HG02840 (cell line): ENCODE measurements around the gene MAN2A1.

Source experiments
- ATAC-seq: cut with Tn5 transposase; IDR thresholded peaks from one replicate; pipeline ENCODE4 v1.9.1; 2021; ENCODE audit warnings: mild to moderate bottlenecking, moderate library complexity, moderate number of reproducible peaks; ENCODE audit not compliant: unreplicated experiment, low FRiP score

MAN2A1 gene

DNA sequence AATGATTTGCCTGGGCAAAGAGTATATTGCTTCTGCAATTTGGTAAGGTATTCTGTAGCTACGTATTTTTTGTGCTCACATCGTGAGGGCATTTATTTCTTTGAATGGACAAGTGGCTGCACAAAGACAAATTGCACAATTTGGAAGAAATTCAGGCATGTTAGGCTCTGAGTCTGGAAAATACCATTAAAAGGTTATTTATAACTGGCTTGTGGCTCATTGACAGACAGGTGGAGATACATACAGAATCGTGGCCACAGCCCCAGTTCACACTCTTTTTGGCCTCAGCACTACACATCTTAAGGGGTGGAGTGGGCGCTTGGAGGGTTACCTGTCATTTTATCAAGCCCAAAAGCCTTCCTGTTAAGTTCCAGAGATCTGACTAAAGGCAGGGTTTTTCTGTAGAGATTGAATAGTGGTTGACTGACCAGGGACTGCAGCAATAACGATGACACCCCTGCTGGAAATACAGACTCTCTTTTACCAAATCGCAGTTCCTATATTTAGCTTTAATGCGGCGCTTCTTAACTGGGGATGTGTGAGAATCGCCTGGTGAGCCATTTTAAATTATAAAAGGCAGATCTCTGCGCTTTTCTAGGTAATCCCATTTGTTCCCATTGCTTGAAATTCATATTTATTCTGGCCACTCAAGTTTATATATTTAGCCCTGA is 14.7 kb downstream of the MAN2A1 start:
- no peak for ATAC-seq

DNA sequence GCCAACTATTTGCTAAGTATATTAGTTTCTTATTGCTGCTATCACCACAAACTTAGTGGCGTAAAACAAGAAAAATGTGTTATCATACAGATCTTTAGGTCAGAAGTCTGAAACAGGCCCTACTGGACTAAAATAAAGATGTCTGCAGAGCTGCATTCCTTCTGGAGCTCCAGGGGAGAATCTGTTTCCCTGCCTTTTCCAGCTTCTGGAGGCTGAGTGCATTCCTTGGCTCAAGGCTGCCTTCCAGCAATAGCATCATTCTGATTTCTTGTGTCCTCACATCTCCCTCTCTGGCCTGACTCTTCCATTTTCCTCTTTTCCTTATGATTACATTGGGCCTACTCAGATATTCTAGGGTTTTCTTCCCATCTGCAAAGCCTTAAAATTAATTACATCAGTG is 15.9 kb downstream of the MAN2A1 start:
- no peak for ATAC-seq

DNA sequence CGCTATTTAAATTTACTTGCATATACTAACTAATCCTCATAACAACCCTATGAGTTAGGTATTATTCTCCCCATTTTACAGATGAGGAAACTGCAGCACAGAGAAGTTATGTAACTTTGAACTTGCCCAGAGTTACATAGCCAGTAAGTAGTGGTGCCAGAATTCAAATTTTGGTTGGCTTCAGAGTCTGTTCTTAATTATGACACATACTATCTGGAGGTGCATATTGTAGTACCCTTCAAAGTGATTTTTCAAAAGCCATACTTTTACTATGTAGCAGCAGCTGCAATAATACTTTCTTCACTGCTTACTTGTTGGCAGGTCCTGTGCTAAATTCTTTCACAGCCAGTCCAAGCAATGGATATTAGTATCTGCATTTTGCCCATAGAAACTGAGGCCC is 16.4 kb downstream of the MAN2A1 start:
- no peak for ATAC-seq

DNA sequence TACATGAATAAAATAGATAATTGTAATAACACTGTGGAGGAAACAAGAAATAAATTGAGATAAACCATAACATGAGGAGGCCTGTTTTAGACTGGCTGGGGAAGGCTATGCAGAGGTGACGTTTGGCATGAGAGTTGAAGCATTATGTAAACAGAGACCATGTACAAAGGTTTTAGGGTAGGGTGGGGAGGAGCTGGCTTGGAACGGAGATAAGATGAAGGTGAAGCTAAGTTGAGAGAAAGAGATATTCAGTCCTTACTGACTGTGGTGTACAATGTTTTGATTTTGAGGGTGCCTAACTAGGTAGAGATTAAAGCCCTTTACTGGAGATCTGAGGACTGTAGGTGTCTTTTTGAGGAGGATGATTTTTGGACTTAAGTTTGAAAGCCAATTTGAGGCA is 17.8 kb downstream of the MAN2A1 start:
- ATAC-seq = no peak

DNA sequence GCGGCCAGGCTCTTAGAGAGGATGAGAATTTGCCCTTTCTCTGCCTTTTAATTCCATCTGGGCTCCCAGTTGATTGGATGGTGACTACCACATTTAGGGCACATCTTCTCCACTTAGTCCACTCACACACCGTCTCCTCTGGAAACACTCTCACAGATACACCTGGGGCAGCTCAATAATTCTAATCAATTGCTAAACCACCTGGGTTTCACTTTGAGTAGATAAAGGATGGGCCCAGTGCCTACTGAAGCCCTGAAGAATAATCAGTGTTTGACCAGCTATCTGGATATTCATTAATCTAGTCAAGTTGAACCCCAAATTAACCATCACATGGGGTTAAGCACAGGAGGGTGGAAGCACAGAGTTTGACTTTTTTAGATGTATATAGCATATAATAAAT is 19.1 kb downstream of the MAN2A1 start:
- no peak for ATAC-seq

DNA sequence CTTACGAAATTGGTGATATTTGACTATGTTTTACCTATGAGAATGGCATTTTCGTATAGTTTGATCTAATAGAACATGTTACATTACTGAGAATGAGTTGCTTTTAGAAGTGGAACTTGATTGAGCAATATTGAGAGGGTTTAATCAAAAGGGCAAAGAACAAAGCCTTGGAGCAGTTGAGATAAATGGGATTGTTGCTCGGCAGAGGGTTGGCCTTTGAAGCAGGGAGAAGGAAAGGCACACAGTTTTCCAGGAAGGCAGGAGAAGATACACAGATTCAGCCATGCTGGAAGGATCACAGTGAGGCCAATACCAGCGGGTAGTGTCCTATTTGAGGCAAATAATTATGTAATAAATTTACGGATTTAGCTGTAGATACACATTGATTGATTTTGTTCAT is 19.5 kb downstream of the MAN2A1 start:
- ATAC-seq = no peak

DNA sequence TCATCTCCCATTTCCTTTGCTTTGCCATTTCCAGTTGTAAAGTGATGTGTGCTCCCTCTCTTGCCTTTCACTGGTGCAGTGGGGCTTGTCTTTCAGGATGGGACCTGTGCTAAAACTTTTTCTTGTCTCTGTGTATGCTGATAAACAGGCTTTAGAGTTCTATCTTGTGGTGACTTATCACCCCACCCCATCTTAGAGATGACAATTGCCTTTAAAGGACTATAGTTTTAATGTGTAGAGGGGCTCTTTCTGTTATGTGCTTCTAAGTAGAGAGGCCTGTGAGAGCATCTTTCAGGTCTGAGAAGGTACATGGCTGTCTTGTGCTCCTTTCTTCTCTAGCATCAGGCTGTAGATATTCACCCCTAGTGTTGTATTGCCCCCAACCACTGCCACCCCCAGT is 21.9 kb downstream of the MAN2A1 start:
- ATAC-seq = no peak

DNA sequence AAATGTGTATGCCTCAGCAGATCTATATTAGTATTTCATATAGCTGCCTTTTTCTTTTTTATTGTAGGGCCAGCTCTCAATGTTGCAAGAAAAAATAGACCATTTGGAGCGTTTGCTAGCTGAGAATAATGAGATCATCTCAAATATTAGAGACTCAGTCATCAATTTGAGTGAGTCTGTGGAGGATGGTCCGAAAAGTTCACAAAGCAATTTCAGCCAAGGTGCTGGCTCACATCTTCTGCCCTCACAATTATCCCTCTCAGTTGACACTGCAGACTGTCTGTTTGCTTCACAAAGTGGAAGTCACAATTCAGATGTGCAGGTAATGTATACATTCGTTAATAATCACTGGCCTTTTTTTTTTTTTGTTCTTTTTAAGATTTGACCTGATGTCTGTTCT is 23.7 kb downstream of the MAN2A1 start:
- ATAC-seq = no peak

DNA sequence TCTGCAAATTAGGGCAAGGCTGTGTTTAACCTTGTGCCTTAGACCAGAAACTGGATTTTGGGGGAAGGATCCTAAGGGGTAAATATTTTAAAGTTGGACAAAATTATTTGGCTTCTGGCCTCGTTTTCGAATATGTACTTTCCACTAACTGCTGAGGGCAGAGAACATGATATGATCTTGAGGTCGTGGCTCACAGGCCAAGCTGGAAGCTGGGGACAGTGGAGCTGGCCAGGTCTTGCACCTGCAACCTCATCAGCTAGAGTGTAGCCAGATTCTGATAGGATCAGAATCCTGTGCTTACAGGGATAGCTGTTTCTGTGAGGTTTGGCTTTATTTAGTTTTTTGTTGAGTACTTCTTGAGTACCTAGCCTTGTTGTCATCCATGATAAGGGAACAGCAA is 24.9 kb downstream of the MAN2A1 start:
- ATAC-seq = no peak

DNA sequence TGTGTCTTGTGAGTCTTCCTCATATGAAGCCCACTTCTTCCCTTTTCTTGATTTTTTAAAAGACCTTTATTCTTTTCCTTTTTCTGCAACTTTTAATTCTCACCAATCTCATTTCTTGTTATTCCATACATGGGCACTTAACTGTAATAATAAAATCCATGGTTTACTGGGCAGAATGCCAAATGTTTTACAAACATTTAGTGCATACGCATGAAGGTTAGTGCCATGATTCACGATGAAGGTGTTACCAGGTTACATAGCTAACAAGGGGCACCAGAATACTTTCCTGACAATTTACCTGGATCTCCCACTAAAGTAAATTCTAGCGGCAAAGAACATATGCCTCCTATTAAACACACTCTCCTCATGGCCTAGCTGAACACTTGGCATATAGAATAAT is 28.5 kb downstream of the MAN2A1 start:
- no peak for ATAC-seq

DNA sequence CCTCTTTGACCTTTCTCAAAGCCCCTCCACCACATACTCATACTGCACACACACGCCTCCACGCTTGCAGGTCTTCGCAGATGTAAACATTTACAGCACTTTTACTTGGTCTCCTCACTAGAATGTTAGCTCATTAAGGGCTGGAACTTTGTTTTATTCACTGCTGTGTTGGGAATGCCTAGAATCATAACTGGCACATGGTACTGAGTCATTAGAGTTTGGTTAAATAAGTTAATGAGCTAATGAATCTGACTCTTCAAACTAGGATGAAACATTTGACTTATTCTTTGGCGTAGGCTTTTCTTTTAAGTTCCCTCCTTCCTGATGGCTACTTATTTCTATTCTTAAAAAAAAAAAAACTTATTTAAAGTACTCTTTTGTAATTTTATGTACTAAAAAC is 28.9 kb downstream of the MAN2A1 start:
- no peak for ATAC-seq

DNA sequence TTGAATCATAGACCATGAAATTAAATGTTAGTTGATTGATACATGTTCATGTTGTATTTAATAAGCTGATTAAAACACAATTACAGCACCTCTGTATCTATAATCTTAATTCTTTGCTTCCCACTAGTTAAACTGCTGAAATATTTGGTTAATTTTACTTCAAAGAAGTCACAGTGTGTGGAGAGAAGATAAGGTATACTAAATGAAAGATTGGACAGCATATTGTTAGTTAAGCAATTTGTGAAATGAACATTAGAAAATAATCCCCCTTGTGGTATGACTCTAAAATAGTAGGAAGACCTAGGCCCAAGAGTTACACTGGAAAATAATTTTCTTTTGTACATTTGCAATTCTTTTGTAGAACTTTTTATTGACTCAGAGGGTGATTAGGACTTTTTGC is 30.3 kb downstream of the MAN2A1 start:
- ATAC-seq = no peak

DNA sequence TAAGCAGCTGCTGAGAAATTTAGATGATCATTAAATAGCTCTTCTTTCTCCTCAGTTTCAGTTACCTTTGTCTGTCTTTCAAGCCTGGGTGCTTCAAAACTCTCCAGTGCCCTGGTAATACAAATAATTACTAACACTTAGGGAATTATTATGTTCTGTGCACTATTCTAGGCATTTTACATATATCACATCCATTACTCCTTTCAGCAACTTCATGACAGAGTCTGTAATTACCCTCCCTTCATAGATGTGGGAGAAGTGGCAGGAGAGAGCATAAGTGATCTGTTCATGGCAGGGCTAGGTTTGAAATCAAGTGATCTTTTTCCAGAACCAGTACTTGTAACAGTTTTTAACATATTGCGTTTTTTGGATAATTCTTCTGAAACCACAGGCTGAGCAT is 32.0 kb downstream of the MAN2A1 start:
- ATAC-seq = no peak

DNA sequence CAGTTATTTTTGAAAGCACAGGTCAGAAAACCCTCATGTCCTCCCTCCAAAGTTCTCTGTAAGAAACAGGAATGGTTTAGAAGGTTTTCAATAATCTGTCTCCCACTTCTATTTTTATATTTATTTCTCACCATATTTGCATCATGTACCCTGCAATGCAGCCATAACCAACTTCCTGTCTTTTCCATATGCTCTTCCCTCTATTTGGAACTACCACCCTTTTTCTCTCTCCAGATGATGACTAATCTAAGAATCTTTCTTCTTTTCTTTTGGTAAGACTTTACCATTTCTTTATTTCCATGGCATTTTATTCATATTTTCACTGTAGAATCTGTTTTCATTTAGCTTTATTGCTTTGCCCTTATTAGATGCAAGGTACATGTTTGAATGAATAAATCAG is 33.9 kb downstream of the MAN2A1 start:
- no peak for ATAC-seq

DNA sequence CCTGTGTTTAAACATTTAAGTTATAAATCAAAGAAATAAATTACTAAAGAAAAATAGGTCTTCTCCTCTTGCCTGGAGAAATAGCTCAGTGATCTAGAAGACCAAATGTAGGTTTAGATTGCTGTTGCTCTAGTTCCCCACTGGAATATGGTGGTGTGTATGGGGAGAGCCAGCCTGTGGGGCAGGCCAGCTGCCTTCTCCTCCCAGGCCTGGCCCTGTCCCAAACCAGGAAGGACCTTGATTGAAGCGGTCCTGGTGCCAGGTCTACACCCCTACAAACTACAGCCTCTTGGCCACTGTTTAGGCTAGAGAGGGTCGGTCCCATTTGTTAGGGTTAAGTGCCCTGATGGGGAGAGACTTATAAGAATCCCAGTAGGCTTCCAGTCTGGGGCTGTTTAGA is 35.4 kb downstream of the MAN2A1 start:
- ATAC-seq = no peak

DNA sequence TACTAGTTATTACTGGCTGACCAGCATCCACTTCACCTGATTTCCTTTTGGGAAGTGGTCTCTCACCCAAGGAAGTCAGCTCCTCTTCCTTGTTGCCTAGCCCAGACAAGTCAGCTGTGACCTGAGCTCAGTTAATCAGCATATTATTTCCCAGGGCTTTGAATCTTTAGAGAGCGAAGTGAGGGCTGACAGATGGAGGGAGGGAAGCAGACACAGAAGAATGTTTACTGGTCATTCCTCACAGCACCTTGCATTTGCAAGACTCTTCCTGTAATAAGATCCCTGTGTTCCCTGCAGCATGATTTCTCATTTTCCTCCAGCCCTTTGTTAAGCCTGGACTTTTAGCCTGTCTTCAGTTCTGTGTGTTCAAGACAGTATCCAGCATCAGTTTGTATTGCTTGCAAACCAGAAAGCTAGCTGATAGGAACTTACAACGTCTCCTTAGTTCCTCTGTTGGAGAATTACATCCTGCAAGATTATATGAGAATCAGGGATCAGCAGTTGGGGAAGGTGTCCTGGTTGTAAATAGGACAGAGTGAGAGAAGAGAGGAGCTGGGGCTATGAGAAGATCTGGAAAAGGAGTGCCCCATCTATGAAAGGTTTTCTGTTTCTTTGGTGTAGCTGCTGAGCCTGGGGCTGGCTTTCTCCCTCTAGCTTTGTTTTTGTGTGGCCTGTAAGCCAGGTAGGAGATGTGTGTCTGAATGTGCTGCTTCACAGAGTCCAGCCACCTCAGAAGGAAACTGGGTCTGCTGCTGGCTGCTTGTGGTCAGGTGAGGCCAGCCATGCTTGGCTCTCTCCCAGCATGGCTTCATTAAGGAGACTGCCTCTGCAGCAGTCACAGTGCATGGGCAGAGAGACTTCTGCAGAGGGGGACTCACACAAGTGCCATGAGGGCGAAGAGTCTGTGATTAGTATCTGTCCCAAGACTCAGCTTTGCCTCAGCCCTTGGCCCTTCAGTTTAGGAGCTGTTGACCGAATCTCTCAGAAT is 50.3 kb downstream of the MAN2A1 start:
- ATAC-seq = no peak

DNA sequence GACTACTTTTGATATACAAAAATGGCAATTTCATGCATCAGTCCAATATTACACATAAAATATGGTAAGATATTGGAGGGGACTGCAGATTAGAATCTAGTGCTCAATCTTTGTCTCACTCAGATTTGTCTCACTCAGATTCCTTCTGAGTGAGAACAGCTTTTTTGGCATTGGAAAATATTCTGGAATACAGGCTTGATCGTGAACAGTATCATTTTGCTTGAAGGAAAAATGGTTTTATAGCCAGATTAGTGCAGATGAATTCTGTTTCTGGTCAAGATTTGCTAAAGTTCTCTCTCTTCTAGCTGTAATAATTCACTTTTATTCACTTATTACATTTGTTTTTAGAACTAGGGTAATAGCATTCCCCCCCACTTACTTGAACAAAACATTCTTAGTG is 51.2 kb downstream of the MAN2A1 start:
- ATAC-seq = no peak

DNA sequence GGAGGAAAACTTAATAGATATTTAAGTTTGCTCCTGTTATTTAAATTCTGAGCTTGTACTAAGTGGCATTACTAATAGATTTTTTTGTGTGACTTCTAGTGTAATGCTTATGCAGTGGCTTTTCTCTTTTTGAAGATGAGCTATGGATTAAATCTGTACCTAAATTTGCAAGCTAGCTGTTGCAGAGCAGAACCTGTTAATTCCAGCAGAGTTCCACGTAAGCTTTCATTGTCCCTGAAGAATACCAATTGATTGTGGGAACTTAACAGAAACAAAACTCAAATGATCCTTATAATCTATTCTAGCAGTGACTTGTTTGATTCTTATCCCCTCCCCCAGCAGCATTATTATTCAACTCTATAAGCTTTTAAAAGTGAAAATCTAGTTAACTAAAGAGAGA is 51.7 kb downstream of the MAN2A1 start:
- no peak for ATAC-seq

DNA sequence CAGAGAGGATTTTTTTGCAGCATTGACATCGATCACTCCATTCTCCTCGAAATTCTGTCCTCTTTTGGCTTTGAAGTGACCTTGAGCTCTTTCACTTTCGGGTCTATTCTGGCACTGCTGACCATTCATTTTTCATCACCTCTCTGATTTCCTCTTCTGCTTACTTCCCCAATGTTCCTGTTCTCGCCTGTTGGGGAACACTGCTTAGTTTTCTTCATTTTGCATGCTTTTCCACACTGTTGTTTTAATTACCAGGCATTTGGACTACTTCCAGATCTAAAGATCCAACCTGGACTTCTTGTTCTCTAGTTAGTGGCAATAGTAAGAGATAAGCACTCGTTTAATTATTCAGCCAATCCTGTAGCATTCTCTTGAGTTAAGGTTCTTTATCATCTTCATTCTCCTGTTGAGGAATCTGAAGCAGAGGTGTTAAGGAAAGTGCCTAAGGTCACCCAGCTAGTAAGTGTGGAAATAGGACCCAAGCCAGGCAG is 53.4 kb downstream of the MAN2A1 start:
- ATAC-seq = no peak

DNA sequence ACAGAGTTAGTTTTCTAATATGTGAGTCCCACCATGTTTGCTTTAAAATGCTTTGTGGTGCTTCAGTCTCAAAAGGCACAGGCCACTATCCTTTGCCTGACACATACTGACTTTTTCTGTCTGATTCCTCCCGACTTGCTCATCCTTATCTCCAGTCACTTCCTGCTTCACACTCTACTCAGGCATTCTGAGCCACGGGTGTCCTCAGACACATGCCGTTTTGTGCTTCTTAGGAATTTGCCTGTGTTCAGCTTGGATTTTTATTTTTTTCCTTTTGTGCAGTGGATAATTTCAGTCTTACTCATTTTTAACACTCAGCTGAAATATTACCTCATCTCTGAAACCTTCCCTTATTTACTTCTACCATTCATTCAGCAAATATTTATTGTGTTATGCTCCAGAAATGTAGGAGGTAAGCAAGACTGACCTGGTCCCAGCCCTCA is 54.1 kb downstream of the MAN2A1 start:
- ATAC-seq = no peak

DNA sequence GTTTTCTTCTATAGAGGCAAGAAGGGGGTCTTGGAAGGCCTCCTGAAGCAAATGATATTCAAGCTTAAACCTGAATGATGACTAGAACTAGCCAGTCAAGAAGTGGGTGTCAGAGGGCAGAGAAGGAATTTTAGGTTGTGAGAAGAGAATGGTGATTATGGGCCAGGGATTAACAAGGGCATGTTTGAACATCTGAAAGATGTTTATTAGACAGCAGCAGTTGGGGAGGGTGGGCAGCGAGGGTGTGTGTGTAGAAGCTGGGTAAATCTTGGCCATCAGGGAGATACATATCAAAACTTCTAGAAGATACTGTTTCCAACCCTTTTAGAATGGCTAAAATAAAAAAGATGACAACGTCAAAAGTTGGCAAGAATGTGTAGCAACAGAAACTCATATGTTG is 54.5 kb downstream of the MAN2A1 start:
- ATAC-seq = no peak

DNA sequence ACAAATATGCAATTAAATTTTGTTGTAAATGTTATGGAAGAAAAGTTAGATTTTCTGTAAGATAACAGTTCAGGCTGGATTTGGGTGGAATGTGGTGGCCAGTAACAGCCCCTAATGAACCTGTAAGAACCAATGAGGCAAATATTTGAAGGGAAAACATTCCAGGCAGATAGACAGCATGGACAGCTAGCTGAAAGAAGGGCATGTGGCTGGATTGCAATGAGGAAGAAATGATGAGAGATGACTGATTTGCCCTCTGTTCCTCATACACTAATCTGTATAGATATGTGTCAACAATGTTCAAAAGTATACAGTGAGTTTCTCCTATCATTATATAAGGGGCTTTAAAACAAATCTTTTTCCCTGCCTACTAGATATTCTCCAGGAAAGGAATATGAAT is 58.8 kb downstream of the MAN2A1 start:
- ATAC-seq = no peak
